Measurements from ENCODE around the gene CLMN.

CLMN gene

DNA sequence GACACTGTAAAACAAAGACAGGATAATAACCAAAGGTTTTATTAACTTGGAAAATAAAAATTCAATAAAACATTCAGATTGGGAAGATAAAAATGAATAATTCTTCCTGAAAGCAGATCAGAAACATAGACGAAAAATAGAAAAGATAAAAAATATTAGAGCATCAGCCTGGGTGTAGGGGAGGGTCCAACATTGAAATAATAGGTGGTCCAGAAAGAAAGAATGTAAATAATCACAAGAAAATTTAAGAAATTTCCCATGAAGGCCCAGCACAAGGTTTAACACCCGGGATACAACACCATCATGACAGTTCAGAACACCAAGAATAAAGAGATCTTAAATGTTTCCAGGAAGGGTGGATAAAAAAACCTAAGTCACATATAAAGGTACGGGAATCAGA is 131.3 kb downstream of the CLMN start:
- H3K4me3 ChIP-seq (replicated peaks; ENCODE audit: low read depth, low read length) = no peak overlapping the region
- TF ChIP-seq, protein P1, sequence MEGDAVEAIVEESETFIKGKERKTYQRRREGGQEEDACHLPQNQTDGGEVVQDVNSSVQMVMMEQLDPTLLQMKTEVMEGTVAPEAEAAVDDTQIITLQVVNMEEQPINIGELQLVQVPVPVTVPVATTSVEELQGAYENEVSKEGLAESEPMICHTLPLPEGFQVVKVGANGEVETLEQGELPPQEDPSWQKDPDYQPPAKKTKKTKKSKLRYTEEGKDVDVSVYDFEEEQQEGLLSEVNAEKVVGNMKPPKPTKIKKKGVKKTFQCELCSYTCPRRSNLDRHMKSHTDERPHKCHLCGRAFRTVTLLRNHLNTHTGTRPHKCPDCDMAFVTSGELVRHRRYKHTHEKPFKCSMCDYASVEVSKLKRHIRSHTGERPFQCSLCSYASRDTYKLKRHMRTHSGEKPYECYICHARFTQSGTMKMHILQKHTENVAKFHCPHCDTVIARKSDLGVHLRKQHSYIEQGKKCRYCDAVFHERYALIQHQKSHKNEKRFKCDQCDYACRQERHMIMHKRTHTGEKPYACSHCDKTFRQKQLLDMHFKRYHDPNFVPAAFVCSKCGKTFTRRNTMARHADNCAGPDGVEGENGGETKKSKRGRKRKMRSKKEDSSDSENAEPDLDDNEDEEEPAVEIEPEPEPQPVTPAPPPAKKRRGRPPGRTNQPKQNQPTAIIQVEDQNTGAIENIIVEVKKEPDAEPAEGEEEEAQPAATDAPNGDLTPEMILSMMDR (IDR thresholded peaks at IDR 0.05; ENCODE audit: low read length, missing control alignments) = no peak
- DNase-seq (ENCODE audit: low read depth) = no peak

DNA sequence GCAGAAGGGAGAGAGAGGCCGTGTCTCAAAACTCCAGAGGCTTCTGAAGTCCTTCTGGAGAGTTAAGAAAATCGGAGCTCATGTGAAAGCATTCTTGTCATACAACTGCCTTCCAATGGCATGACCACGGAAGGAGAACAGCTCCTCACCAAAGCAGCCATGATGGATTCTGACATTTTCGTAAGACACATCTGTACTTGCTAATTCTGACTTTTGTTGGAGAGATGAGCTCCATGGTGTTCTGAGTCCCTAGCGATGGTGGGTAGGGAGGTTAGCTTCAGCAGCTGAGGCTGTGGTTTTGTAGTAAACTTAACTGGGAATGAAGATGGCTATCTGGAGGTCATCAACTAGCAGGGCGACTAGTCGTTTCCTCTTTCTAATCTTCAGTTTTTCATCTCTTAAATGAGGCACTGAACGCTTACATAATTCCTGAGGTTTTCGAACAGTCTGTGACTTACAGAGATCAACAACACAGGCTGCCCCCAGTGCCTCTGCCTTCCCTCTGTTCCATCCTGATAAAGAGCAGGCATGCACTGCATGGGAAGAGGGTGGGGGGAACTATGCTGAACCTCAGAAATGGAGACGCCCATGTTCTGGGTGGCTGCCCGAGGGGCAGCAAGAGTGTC is 133.8 kb downstream of the CLMN start:
- TF ChIP-seq, protein P1 (IDR thresholded peaks at IDR 0.05; ENCODE audit: low read length, missing control alignments) = no peak
- peak overlapping the region; percentile 21 for H3K4me3 ChIP-seq (replicated peaks; ENCODE audit: low read depth, low read length)
- DNase-seq (ENCODE audit: low read depth) = no peak

DNA sequence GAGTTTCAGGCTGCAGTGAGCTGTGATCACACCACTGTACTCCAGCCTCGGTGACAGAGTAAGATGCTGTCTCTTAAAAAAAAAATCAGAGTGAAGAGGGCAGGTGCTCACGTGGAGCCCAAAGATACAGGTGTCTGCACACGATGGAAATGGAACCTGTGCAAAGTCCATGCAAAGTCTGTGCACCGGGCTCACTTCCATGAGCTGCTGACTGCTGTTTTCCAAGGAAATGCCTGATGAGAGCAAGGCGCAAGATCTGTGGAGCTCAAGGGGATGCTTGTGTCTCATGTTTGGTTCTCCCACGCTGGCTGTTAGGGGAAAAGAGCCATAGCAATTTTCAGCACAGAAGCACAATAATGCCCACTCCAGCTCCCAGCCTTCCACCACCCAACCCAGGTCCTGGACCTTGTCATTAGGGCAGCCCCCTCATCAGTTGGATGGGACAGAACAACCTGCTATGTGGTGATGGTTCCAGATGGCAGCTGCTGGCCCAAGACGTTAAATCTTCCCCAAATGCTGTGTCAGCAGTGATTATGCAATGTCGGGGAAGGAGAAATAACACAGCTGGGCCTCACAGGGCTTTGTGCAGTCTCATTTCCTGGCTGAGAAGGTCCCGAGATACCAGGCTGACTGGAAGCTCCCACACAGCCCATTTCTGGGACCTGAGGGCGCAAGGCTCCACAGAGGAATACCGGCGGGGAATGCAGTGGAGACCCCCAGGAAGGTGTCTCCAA is 134.5 kb downstream of the CLMN start:
- DNase-seq (ENCODE audit: low read depth) = peak; percentile 95
- TF ChIP-seq, protein P1 (IDR thresholded peaks at IDR 0.05; ENCODE audit: low read length, missing control alignments) = no peak
- peak overlapping the region; percentile 21 for H3K4me3 ChIP-seq (replicated peaks; ENCODE audit: low read depth, low read length)

DNA sequence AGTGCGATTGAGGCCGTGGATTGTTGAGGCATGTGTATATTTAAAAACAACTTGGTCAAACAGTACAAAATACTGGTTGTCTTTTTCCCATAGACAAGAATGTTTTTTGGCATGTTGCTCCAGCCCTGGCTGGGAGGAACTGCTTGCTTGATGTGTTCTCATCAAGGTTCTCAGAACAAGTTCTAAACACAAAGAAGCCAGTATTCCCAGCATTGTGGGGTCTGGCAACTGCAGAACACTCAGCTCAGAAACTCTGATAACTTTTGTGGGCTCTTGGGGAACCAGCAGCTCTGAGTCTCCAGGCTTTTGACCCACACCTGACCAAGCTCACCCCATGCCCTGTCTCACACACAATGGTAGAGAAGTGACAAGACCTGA is 135.3 kb downstream of the CLMN start:
- peak; percentile 71 for DNase-seq (ENCODE audit: low read depth)
- TF ChIP-seq, protein P1 (IDR thresholded peaks at IDR 0.05; ENCODE audit: low read length, missing control alignments) = no peak
- no peak overlapping the region for H3K4me3 ChIP-seq (replicated peaks; ENCODE audit: low read depth, low read length)

DNA sequence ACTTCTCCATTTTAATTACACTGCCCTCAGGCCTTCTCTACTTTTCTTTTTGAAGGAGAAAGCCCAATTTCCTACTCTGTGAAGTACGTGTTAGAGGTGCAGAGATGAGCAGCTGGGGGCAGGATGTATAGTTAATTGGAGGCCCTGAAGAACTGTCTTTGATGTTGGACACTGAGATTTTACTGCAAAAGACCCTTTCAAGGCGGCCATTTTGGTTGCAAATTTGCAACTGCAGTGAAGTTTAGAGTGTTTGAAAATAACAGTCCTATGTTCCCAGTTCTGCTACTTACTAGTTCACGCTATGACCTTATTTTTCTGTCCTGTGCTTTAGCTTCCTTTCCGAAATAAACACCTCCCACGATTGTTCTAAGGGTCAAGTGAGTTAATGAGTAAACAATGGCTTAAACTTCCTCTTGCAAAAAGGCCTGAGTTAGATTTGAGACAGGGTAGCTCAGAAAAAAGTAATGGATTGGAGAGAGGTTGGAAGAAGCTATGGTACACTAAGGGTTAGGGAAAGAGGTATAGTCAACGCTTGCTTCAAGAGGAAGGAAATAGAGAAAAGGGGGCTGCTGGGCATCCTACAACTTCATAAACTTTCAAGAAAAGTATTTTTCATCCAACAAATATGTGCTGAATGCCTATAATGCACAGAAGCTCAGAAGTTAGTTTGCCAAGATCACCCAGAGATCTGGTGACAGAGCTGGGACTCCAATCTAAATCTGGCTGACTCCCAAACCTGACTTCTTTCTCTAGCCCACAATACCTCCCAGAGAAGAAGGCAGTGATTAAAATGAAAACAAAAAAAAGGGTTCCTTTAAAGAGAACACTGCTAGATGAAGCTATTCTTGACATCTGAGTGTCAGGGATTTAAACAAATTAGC is 135.9 kb downstream of the CLMN start:
- DNase-seq (ENCODE audit: low read depth) = peak; percentile 78
- TF ChIP-seq, protein P1 (IDR thresholded peaks at IDR 0.05; ENCODE audit: low read length, missing control alignments) = no peak
- no peak overlapping the region for H3K4me3 ChIP-seq (replicated peaks; ENCODE audit: low read depth, low read length)

DNA sequence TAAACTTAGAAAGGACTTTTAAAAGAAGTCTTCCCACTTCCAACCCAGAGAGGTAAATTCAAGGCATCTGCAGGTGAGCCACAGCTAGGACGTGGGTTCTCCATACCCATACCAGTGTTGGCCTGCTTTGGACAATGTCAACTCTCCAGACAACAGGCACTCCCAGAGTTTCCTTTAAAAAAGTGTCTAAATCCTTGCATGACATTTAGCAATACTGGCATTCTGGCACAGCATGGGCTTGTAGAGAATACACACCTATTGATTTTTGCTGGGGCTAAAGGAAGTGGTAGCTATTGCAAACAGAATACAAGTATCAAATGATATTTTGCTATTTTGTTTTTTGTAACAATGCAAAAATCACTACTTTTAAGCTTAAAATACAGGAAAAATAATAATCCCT is 136.6 kb downstream of the CLMN start:
- TF ChIP-seq, protein P1 (IDR thresholded peaks at IDR 0.05; ENCODE audit: low read length, missing control alignments) = no peak
- DNase-seq (ENCODE audit: low read depth) = no peak
- no peak overlapping the region for H3K4me3 ChIP-seq (replicated peaks; ENCODE audit: low read depth, low read length)
